GM12878 (cell line): ENCODE measurements around the gene AGPAT2.
"Not testable (repeated sequence)": the region's sequence is repeated elsewhere in the genome, so short reads cannot be mapped to it uniquely, and the experiment has no call there.

Source experiments
- BACH1 ChIP-seq: fragments of 450-650 bp; IDR thresholded peaks from 2 replicates; pipeline ENCODE4 v1.6.1; 2017; ENCODE audit warnings: mild to moderate bottlenecking, borderline replicate concordance
- BCLAF1 ChIP-seq: fragments of 450-650 bp; IDR thresholded peaks from 2 replicates; pipeline ENCODE4 v1.6.1; 2017; ENCODE audit warnings: antibody characterized with exemption, mild to moderate bottlenecking, moderate library complexity
- BHLHE40 ChIP-seq, 2 experiments: fragments of 450-650 bp in 1 of 2; IDR thresholded peaks; 2 replicates each; pipeline ENCODE4 v1.6.1; 2011 to 2017; ENCODE audit warnings: low read depth in 2 of 2, borderline replicate concordance in 1 of 2, improper control_type of control experiment in 1 of 2, low read length in 1 of 2, mild to moderate bottlenecking in 1 of 2
- CHD1 ChIP-seq: IDR thresholded peaks from 2 replicates; pipeline ENCODE4 v1.6.1; 2012; ENCODE audit warnings: low read depth, low read length, improper control_type of control experiment
- KDM1A ChIP-seq: fragments of 200-600 bp; sonication (generic); IDR thresholded peaks from 2 replicates; pipeline ENCODE4 v1.6.1; 2016; ENCODE audit warnings: borderline replicate concordance
- POLR2A ChIP-seq: IDR thresholded peaks from 2 replicates; pipeline ENCODE4 v1.6.1; 2011; ENCODE audit warnings: low read depth, mild to moderate bottlenecking, low read length
- POLR2AphosphoS5 ChIP-seq: IDR thresholded peaks from 2 replicates; pipeline ENCODE4 v1.6.1; 2011; ENCODE audit warnings: mild to moderate bottlenecking, low read length, inconsistent platforms
- POU2F2 ChIP-seq: IDR thresholded peaks from 3 replicates; pipeline ENCODE4 v1.6.1; 2011; ENCODE audit warnings: low read depth, mild to moderate bottlenecking, low read length, borderline replicate concordance
- RAD21 ChIP-seq: IDR thresholded peaks from 2 replicates; pipeline ENCODE4 v1.6.1; 2011; ENCODE audit warnings: mild to moderate bottlenecking, low read depth, low read length, moderate library complexity; ENCODE audit not compliant: insufficient read depth

DNA sequence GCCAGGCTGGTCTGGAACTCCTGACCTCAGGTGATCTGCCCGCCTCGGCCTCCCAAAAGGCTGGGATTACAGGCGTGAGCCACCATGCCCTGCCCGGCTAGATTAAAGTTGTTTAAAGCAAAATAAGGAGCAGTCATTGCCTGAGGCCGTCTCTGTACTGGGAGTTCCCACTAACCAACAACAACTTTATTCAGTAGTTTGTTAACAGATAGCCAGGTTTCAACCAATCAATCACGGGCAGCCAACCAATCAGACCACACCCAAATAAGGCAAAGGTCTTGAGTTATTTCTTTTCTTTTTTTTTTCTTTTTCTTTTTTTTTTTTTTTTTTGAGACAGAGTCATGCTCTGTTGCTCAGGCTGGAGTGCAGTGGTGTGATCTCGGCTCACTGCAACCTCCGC lies 17.5 kb upstream of the AGPAT2 start:
- not testable (repeated sequence) for TF ChIP-seq BCLAF1; CHD1; POU2F2; POLR2A; POLR2AphosphoS5; BHLHE40 (IDR thresholded peaks at IDR 0.05; ENCODE audit: borderline replicate concordance in 1 of 2, low read depth in 2 of 2, low read length in 1 of 2); RAD21; KDM1A; BACH1
